Measurements from ENCODE around the gene RICTOR.
A peak's percentile ranks its signal among the peaks of the same experiment; 100 is the strongest.

Gene RICTOR

GRCh38 chr5:39117401-39117800 lies 43.2 kb upstream of the RICTOR start:
- peak; percentile 17 to 56 for DNase-seq (ENCODE audit: low read depth in 2 of 2)
- no peak overlapping the region for H3K4me3 ChIP-seq (replicated peaks in 1 of 2; ENCODE audit: low read depth in 2 of 2, low read length in 2 of 2)
- TF ChIP-seq CTCF (IDR thresholded peaks at IDR 0.05; ENCODE audit: low read depth, low read length), result no peak

GRCh38 chr5:39116344-39117170 lies 42.4 kb upstream of the RICTOR start:
- no peak for TF ChIP-seq CTCF (IDR thresholded peaks at IDR 0.05; ENCODE audit: low read depth, low read length)
- no peak overlapping the region for H3K4me3 ChIP-seq (replicated peaks in 1 of 2; ENCODE audit: low read depth in 2 of 2, low read length in 2 of 2)
- DNase-seq (ENCODE audit: low read depth in 2 of 2), result no peak

- H3K4me3 ChIP-seq (replicated peaks in 1 of 2; ENCODE audit: low read depth in 2 of 2, low read length in 2 of 2), result no peak overlapping the region
- peak in 1 of 2 donors; percentile 5 for DNase-seq (ENCODE audit: low read depth in 2 of 2)
- no peak for TF ChIP-seq CTCF (IDR thresholded peaks at IDR 0.05; ENCODE audit: low read depth, low read length)
Observed at GRCh38 chr5:39115644-39116343, 41.6 kb upstream of the RICTOR start.

DNA sequence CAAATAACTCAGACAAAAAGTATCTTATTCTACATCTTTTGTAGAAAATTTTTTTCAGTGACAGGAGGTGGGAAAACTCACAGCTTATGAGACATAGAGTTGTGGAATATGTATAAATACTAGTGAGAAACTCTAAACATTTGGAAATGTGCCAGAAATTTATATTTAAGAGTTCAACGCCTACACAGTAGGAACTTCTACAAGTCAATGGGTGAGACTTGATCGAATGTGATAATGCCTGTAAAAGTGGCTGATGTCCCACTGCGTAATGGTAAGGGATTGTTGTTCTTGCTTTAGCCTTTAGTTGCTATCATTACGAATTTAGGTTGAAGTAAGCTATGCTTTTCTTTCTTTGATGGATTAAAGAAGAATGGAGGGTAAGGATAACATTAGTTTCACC lies 40.0 kb upstream of the RICTOR start:
- DNase-seq (ENCODE audit: low read depth in 2 of 2), result no peak
- H3K4me3 ChIP-seq (replicated peaks in 1 of 2; ENCODE audit: low read depth in 2 of 2, low read length in 2 of 2), result no peak overlapping the region
- no peak for TF ChIP-seq CTCF (IDR thresholded peaks at IDR 0.05; ENCODE audit: low read depth, low read length)

- peak in 1 of 2 donors; percentile 24 for DNase-seq (ENCODE audit: low read depth in 2 of 2)
- TF ChIP-seq CTCF (IDR thresholded peaks at IDR 0.05; ENCODE audit: low read depth, low read length), result no peak
- no peak overlapping the region for H3K4me3 ChIP-seq (replicated peaks in 1 of 2; ENCODE audit: low read depth in 2 of 2, low read length in 2 of 2)
Observed at GRCh38 chr5:39113354-39113953, 39.3 kb upstream of the RICTOR start.

DNA sequence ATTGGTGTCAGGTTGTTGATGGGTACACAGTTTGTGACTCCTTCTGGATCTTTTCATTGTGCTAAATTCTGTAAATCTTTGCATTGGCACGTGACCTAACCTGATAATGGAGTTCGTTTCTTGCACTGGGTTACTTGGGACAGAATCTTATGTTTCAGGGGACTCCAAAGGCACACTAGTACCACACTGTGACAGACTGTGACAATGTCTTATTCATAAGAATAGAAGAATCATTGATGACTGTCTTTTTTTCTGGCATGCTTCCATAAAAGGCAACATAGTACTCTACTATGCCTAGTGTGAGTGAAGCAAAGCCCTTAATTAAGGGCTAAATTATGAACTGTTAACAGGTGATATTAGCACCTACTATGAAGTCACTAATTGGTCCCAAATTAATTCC lies 35.4 kb upstream of the RICTOR start:
- DNase-seq (ENCODE audit: low read depth in 2 of 2), result no peak
- TF ChIP-seq CTCF (IDR thresholded peaks at IDR 0.05; ENCODE audit: low read depth, low read length), result no peak

More for the DNA sequence above, 35.4 kb upstream of the RICTOR start:
- no peak overlapping the region for H3K4me3 ChIP-seq (replicated peaks in 1 of 2; ENCODE audit: low read depth in 2 of 2, low read length in 2 of 2)
